Gastroesophageal sphincter (tissue), 3 donors: ENCODE measurements around the gene PES1.

Experiments
- CTCF ChIP-seq, 4 experiments: fragments of 200-600 bp in 2 of 4; fragments of 450-650 bp in 2 of 4; sonication (generic) in 1 of 4; IDR thresholded peaks; one replicate each; pipeline ENCODE4 v1.5.1; 2017 to 2019; ENCODE audit warnings: antibody characterized with exemption in 4 of 4, mild to moderate bottlenecking in 2 of 4, moderate library complexity in 2 of 4
- EP300 ChIP-seq: sonication (generic); formaldehyde crosslinking; IDR thresholded peaks from one replicate; pipeline ENCODE4 v1.6.1; 2017; ENCODE audit warnings: antibody characterized with exemption, mild to moderate bottlenecking
- POLR2A ChIP-seq, 2 donors: fragments of 450-650 bp; IDR thresholded peaks; one replicate each; pipeline ENCODE4 v1.6.1; 2017; ENCODE audit warnings: antibody characterized with exemption in 2 of 2, mild to moderate bottlenecking in 2 of 2, moderate library complexity in 1 of 2
- POLR2AphosphoS5 ChIP-seq: sonication (generic); formaldehyde crosslinking; IDR thresholded peaks from one replicate; pipeline ENCODE4 v1.6.1; 2017; ENCODE audit warnings: antibody characterized with exemption

GRCh38 chr22:30555282-30556210 lies 36.2 kb downstream of the PES1 start:
- TF ChIP-seq CTCF (IDR thresholded peaks at IDR 0.05): no peak
- TF ChIP-seq EP300: no peak
- no peak for TF ChIP-seq POLR2AphosphoS5
- no peak for TF ChIP-seq POLR2A (IDR thresholded peaks at IDR 0.05)
